ENCODE results near the gene GAL.

- TF ChIP-seq EZH2 (IDR thresholded peaks at IDR 0.05; ENCODE audit: borderline replicate concordance, low read length) (no peak), CTCF (IDR thresholded peaks at IDR 0.05; ENCODE audit: low read length) (no peak)
Measured at GRCh38 chr11:68688881-68689280, 4.5 kb downstream of the GAL start.

All from OCI-LY1 (cell line).